NCI-H146 treated with DMSO at 0.1 percent for 48 hours (cell line): ENCODE results near the gene KIR2DL1.
"Not testable (repeated sequence)": the region's sequence is repeated elsewhere in the genome, so short reads cannot be mapped to it uniquely, and the experiment has no call there.

Source experiments
- DNase-seq: peaks from one replicate; lab custom pipeline; 2025; ENCODE audit not compliant: unreplicated experiment; lab: John Stamatoyannopoulos, UW

KIR2DL1 gene

DNA sequence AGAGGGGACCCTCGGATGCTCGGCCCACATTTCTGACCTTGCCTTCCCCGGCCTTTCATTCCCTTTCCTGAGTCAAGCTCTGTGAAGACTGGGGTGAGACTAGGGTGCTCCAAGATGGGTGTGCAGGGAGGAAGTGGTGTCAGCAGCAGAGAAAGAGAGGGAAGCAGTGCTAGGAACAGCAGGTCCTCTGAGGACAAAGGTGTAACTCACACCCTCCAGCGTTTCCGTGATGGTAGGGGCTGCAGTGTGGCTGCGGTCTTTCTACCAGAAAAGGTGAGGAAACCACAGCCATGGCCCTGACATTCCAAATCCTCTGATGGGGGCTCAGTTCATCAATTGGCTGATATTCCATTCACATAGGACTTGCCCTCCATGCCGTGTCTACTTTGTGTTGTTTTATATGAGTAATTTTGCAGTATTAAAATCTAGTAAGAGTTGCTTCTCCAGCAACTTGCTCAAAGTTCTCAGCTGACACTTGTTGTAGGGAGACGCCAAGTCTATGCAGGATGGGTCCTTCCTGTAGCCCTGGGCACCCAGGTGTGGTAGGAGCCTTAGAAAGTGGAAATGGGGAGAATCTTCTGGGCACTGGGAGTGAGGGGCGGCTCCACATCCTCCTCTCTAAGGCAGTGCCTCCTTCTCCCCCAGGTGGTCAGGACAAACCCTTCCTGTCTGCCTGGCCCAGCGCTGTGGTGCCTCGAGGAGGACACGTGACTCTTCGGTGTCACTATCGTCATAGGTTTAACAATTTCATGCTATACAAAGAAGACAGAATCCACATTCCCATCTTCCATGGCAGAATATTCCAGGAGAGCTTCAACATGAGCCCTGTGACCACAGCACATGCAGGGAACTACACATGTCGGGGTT lies 48.3 kb downstream of the KIR2DL1 start:
- no peak for DNase-seq

DNA sequence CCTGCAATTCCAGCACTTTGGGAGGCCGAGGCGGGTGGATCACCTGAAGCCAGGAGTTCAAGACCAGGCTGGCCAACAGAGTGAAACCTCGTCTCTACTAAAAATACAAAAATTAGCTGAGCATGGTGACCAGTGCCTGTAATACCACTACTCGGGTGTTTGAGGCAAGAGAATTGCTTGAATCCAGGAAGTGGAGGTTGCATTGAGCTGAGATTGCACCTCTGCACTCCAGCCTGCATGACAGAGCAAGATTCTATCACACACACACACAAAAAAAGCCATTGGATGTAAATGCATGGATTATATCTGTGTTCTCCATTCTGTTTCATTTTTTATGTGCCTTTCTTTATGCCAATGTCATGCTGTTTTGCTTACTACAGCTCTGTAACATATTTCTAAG lies 54.8 kb downstream of the KIR2DL1 start:
- not testable (repeated sequence) for DNase-seq

DNA sequence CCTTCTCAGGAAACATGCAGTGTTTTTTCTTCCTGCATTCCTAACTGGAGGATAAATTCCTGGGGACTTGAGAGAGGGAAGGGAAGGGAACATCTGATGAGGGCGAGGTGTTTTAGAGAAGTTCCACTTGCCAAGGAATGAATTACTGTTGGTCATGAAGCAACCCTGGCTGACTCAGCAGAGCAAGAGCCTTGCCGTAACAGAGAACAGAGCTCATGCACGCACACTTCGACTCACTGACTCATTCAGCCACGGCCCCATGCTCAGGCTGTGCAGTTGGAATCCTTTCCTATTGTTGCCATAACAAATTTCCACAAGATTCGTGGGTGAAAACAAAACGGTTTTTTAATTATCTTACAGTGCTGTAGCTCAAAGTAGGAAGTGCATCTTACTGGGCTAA lies 55.7 kb downstream of the KIR2DL1 start:
- not testable (repeated sequence) for DNase-seq

DNA sequence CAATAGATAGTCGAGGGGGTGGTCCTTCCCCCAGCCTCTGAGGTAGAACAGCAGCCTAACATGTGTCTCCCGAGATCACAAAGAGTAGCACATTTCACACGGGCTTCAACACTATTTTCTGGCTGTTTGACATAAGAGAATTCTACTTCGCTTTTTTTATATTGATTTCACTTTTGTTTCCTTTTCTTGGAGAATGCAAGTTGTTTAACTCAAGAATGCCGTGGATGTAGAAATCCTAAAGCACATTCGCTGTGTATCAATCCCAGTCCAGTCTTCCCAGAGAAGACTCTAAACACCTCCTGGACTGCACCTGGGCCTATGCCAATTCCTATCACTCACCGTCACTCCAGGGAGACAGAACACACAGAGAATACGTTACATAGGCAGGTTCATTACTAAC lies 58.5 kb downstream of the KIR2DL1 start:
- not testable (repeated sequence) for DNase-seq

DNA sequence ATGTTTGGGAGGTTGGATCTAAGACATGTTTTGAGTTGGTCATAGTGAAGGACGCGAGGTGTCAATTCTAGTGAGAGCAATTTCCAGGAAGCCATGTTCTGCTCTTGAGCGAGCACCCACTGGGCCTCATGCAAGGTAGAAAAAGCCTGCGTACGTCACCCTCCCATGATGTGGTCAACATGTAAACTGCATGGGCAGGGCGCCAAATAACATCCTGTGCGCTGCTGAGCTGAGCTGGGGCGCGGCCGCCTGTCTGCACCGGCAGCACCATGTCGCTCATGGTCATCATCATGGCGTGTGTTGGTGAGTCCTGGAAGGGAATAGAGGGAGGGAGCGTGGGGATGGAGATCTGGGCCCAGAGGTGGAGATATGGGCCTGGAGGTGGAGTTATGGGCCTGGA lies 62.9 kb downstream of the KIR2DL1 start, which contains the start of gene KIR2DS4:
Gene KIR2DS4 (plus strand): TSS at position 181 of the 400 bp plus-strand sequence.
- not testable (repeated sequence) for DNase-seq
